HL-60/S4 treated with phorbol 12-myristate 13-acetate at 8.2 ng/mL for 4 days and 3 days (cell line): Measurements from ENCODE around the gene EVA1C.
"Not testable (repeated sequence)": the region's sequence is repeated elsewhere in the genome, so short reads cannot be mapped to it uniquely, and the experiment has no call there.

Source experiments
- in situ Hi-C: fragments of 300-500 bp; cut with MboI; formaldehyde crosslinking; loops from 2 replicates; pipeline ENCODE4 v1.15.0; 2022; ENCODE audit warnings: low sequenced_read_pairs

The EVA1C gene

GRCh38 chr21:32484706-32485380 is 72.3 kb downstream of the EVA1C start:
- in situ Hi-C loops, result no loop called here

- in situ Hi-C loops, result no loop called here
Observed at GRCh38 chr21:32492376-32492775, 79.9 kb downstream of the EVA1C start.

DNA sequence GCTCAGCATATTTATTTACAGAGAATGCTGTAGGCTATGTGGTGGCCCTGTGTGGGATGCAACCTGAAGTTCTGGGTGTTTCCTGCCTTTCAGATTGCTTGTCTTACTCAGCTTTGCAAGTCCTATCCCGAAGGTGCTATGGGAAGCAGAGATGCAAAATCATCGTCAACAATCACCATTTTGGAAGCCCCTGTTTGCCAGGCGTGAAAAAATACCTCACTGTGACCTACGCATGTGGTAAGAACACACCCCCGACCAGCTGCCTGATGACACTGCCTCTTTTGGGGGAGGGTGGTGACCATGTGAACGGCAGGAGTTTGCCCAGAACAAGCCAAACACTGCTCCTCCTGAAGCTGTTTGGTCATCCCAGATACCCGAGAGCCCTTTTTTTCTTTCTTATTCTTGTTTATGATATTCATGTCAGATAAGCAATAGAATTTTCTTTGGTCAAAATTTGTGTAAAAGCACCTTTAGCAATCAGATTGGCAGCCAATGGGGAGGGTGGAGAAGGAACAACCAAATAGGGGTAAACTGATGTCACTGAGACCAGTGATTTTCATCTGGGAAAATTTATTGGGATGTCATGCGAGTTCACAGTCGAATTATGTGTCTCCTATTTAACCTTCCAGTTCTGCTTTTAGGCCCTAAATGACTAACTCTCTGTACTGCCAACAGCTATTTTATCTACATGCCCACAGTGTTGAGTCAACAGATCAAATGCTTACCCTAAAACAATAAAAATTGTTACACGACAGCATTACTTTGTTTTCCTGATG is 82.6 kb downstream of the EVA1C start:
- in situ Hi-C loops, result no loop called here

DNA sequence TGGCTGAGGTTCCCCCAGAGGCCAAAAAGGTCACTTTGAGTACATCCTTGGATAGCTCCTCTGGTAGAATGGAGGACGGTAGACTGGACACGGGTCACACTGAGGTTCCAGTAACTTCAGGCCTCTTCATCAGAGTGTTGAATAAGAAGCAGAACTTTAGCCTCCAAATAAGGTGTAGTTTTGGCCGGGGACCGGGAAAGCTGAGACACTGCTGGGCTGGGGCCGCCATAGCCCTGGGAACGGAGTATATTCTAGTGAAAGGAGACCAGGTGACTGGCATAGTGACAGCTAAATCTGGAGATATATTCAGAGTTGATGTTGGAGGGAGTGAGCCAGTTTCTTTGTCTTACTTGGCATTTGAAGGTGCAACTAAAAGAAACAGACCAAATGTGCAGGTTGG is 84.1 kb downstream of the EVA1C start:
- in situ Hi-C loops, result no loop called here

- in situ Hi-C loops, result no loop called here
Observed at GRCh38 chr21:32499249-32500055, 86.9 kb downstream of the EVA1C start.

DNA sequence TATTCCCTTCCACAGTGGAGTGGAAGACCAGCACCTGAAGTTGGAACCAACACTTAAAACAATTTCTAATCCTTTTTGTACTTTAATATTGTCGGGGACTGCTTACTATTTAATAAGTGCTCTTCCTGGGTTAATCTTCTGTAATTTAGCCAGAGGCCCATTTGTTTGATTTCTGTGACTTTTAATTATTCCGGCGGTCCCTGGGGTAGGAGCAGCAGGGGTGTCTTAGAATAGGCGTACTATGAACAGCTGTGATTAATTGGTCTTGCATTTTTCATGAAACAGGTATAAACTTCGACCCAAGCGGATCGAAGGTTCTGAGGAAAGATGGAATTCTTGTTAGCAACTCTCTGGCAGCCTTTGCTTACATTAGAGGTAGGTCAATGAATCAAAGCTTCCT is 91.1 kb downstream of the EVA1C start:
- in situ Hi-C loops, result not testable (repeated sequence)

DNA sequence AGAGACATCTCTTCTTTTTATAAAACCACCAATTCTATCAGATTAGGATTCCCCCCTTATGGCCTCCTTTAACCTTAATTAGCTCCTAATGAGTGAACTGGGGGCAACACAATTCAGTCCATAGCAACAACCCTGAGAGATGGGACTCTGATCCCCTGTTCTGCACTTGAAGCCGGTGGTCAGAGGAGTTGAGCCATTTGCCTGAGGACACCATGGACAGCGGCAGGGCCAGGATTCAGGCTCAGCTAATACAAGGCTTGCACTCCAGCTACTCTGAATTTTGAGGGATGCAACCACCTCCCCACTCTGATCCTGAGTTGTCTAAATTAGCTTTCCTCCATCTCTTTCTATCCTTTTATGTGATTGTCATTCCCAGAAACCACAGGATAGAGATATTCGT is 93.3 kb downstream of the EVA1C start:
- in situ Hi-C loops, result not testable (repeated sequence)

- in situ Hi-C loops, result not testable (repeated sequence)
Observed at GRCh38 chr21:32506411-32506965, 94.0 kb downstream of the EVA1C start.

DNA sequence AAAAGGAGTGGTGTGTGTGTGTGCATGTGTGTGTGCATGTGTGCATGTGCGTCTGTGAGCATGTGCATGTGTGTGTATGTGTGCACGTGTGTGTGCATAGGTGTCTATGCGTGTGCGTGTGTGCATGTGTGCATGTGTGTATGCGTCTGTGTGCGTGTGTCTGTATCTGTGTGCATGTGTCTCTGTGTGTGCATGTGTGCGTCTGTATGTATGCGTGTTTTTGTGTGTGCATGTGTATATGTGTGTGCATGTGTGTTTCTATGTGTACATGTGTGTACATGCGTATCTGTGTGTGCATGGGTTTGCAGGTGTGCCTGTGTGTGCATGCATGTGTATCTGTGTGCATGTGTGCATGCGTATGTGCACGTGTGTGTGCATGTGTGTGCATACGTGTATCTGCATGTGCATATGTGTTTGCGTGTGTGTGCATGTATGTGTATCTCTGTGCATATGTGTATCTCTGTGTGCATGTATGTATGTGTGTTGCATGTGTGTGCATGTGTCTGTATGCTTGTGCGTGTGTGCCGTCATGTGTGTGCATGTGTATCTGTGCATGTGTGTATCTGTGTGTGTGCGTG is 94.9 kb downstream of the EVA1C start:
- in situ Hi-C loops, result no loop called here

DNA sequence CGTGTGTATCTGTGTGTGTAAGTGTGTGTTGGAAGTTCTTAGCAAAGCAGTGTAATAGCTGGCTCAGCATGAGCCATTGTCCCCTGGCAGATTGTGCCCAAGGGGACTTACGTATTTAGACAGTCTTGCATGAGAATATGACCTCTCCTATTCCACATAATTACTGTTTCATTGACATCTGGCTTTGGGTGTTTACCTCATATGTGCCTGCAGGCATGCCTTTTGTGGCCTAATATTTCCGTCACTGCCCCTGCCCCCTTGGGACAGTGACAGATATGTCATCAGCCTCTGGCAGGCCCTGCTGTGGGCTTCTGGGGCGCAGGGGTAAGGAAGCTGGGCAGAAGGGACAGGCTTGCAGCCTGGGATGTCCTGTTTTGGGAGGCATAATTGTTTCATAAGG is 95.5 kb downstream of the EVA1C start:
- in situ Hi-C loops, result not testable (repeated sequence)

DNA sequence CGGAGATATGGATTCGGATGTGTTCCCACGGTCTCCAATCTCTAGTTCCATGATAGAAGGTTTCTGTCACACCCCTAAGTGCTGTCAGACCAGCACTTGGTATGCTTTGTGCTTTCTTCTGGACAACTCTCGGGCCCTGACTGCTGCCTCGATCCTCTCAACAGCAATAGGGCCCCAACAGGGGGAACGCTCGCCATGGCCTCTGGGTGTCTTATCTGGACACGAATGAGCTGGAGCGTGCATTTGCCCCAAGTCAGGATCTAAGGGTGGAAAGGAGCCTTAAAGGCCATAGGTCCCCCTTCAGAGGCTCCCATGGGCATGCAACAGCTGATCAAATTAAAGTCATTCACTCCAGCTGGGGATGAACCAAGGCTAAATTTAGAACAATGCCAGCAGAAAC is 96.1 kb downstream of the EVA1C start:
- in situ Hi-C loops, result no loop called here

GRCh38 chr21:32508975-32509374 is 96.5 kb downstream of the EVA1C start:
- in situ Hi-C loops, result not testable (repeated sequence)

GRCh38 chr21:32514275-32515055 is 102.0 kb downstream of the EVA1C start:
- in situ Hi-C loops, result no loop called here

DNA sequence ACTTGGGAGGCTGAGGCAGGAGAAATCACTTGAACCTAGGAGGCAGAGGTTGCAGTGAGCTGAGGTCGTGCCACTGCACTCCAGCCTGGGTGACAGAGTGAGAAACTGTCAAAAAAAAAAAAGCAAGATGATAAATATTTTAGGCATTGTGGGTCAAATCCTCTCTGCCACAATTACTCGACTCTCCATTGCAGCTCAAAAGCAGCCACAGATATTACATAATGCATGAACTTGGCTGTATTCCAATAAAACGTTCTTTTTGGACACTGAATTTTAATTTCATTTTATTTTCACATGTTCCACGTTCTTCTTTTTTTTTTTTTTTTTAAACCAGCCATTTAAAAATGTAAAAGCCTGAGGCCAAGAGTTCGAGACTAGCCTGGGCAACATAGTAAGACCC is 103.4 kb downstream of the EVA1C start:
- in situ Hi-C loops, result no loop called here

DNA sequence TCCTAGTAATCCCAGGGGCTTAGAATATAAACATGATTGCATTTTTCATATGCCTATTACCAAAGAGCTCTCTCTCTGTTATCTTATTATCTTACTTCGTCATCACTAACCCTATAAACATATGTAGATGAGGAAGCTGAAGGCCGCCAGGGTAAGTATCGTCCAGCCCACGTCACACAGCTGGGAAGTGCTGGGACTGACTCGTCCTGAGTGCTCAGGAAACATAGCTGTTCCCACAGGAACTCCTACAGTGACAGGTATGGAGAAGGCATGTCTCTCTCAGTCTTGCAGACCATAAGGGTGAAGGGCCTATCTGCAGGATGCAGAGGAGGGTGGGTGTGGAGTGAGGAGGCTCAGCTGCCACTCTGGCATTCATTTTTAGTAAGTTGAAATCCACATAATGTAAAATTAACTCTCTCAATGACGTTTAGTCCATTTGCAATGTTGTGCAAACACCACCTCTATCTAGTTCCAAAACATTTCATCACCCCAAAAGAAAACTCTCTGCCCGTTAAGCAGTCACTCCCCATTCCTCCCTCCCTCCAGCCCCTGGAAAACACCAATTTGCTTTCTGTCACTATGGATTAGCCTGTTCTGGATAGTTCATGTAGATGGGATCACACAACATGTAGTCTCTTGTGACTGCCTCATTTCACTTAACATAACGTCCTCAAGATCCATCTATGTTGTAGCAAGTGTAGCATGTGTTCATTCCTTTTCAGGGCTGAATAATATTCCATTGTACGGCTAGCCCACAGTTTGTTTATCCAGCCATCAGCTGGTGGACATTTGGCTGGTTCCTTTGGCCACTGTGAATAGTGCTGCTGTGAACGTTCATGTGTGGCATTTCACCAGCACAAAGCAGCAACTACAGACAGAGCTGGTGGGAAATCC is 104.5 kb downstream of the EVA1C start:
- in situ Hi-C loops, result no loop called here

GRCh38 chr21:32519945-32520874 is 107.7 kb downstream of the EVA1C start:
- in situ Hi-C loops, result no loop called here

DNA sequence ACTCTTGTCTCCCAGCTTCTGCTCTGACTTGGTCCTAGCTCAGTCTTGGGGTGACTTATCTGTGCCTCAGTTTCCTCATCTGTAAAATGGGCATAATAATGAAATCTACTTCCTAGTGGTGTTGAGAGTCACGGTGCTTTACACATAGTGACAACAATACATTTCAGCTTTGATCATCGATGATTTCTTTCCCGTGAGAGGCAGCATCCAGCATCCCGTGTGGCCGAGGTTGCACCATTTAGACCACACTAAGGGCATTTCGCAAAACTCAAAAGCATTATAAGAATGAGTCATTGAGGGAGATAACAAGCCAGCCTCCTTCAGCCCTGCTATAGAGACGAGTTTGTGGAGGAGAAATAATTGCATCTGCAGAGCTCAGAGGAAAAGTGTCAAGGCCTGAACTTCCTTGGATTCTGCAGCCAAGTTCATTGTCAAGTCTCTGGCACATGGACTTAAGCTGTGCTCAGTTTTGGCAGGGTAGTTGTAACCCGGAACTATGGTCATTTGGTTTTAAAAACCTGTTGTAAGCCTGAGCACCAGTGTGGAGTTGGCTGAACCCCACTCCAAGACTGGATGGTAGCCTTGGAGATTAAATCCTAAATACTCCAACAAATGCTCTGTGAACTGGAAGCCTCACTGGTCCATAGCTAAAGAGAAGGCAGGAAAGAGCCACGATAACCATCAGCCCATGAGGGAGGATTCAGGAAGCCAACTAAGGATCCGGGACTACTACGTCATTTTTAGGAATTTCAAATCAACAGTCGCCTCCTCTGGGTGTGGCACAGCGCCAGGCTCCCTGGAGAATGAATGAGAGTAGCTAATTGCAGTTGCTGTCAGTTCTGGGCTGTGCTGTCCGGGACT is 108.6 kb downstream of the EVA1C start:
- in situ Hi-C loops, result no loop called here
